ENCODE data around the gene ADNP. TPM values are rescaled to one million over a fixed set of nuclear protein-coding genes. Genes with fewer than 3 reads are reported as not detected.
A peak's percentile ranks its signal among the peaks of the same experiment; 100 is the strongest.

The ADNP gene
- total RNA-seq, 1 donor: 23.5 TPM

GRCh38 chr20:50887576-50887975 is 43.7 kb downstream of the ADNP start:
- Histone ChIP-seq H3K4me1 (ENCODE audit: insufficient read depth, low read length) (no peaks in the 10 kb centered on the region), H3K4me2 (ENCODE audit: insufficient read depth, low read length) (no peak overlapping the region), H4K20me1 (ENCODE audit: insufficient read depth, low read length) (peaks cover 38% of the 10 kb centered on the region), H2AFZ (ENCODE audit: low read length) (no peak overlapping the region), H3K27me3 (ENCODE audit: insufficient read depth, low read length) (no peaks in the 10 kb centered on the region), H3K27ac (ENCODE audit: low read depth, low read length) (no peak overlapping the region), H3K9me3 (ENCODE audit: low read depth, low read length) (no peaks in the 10 kb centered on the region), H3K79me2 (ENCODE audit: insufficient read depth, low read length) (peaks cover 24% of the 10 kb centered on the region), H3K36me3 (ENCODE audit: insufficient read depth, low read length) (peaks cover 41% of the 10 kb centered on the region), H3K4me3 (ENCODE audit: insufficient read depth, low read length) (no peak overlapping the region)
- peak; percentile 14 for DNase-seq (ENCODE audit: insufficient read length, low spot score, missing footprints)
- TF ChIP-seq CTCF (IDR thresholded peaks at IDR 0.05; ENCODE audit: extremely low read depth, low read depth, low read length): no peak

- peak; percentile 13 for DNase-seq (ENCODE audit: insufficient read length, low spot score, missing footprints)
- Histone ChIP-seq H3K4me3 (ENCODE audit: insufficient read depth, low read length) (no peak overlapping the region), H3K27ac (ENCODE audit: low read depth, low read length) (no peak overlapping the region), H4K20me1 (ENCODE audit: insufficient read depth, low read length) (peaks cover 26% of the 10 kb centered on the region), H2AFZ (ENCODE audit: low read length) (no peak overlapping the region), H3K4me2 (ENCODE audit: insufficient read depth, low read length) (no peak overlapping the region), H3K27me3 (ENCODE audit: insufficient read depth, low read length) (no peaks in the 10 kb centered on the region), H3K4me1 (ENCODE audit: insufficient read depth, low read length) (no peaks in the 10 kb centered on the region), H3K36me3 (ENCODE audit: insufficient read depth, low read length) (peaks cover 28% of the 10 kb centered on the region), H3K9me3 (ENCODE audit: low read depth, low read length) (no peaks in the 10 kb centered on the region), H3K79me2 (ENCODE audit: insufficient read depth, low read length) (peaks cover 12% of the 10 kb centered on the region)
- TF ChIP-seq CTCF (IDR thresholded peaks at IDR 0.05; ENCODE audit: extremely low read depth, low read depth, low read length): no peak
These were observed 45.0 kb downstream of the ADNP start for GRCh38 chr20:50886184-50886790.

- no peaks in the 10 kb centered on the region for H3K27me3 ChIP-seq (ENCODE audit: insufficient read depth, low read length)
- H3K79me2 ChIP-seq (ENCODE audit: insufficient read depth, low read length): peaks cover 8% of the 10 kb centered on the region
- H2AFZ ChIP-seq (ENCODE audit: low read length): no peak overlapping the region
- peaks cover 23% of the 10 kb centered on the region for H3K36me3 ChIP-seq (ENCODE audit: insufficient read depth, low read length)
- no peak for TF ChIP-seq CTCF (IDR thresholded peaks at IDR 0.05; ENCODE audit: extremely low read depth, low read depth, low read length)
- peaks cover 21% of the 10 kb centered on the region for H4K20me1 ChIP-seq (ENCODE audit: insufficient read depth, low read length)
- H3K9me3 ChIP-seq (ENCODE audit: low read depth, low read length): no peaks in the 10 kb centered on the region
- no peak for DNase-seq (ENCODE audit: insufficient read length, low spot score, missing footprints)
- H3K27ac ChIP-seq (ENCODE audit: low read depth, low read length): no peak overlapping the region
- H3K4me1 ChIP-seq (ENCODE audit: insufficient read depth, low read length): no peaks in the 10 kb centered on the region
- no peak overlapping the region for H3K4me3 ChIP-seq (ENCODE audit: insufficient read depth, low read length)
- H3K4me2 ChIP-seq (ENCODE audit: insufficient read depth, low read length): no peak overlapping the region
These were observed 45.5 kb downstream of the ADNP start for GRCh38 chr20:50885781-50886180.

GRCh38 chr20:50885068-50885467 is 46.2 kb downstream of the ADNP start:
- Histone ChIP-seq H3K4me2 (ENCODE audit: insufficient read depth, low read length) (no peak overlapping the region), H4K20me1 (ENCODE audit: insufficient read depth, low read length) (peaks cover 16% of the 10 kb centered on the region), H3K27ac (ENCODE audit: low read depth, low read length) (no peak overlapping the region), H2AFZ (ENCODE audit: low read length) (no peak overlapping the region), H3K9me3 (ENCODE audit: low read depth, low read length) (no peaks in the 10 kb centered on the region), H3K4me1 (ENCODE audit: insufficient read depth, low read length) (no peaks in the 10 kb centered on the region), H3K4me3 (ENCODE audit: insufficient read depth, low read length) (no peak overlapping the region), H3K36me3 (ENCODE audit: insufficient read depth, low read length) (peaks cover 21% of the 10 kb centered on the region), H3K79me2 (ENCODE audit: insufficient read depth, low read length) (peaks cover 5% of the 10 kb centered on the region), H3K27me3 (ENCODE audit: insufficient read depth, low read length) (no peaks in the 10 kb centered on the region)
- no peak for TF ChIP-seq CTCF (IDR thresholded peaks at IDR 0.05; ENCODE audit: extremely low read depth, low read depth, low read length)
- DNase-seq (ENCODE audit: insufficient read length, low spot score, missing footprints): no peak
